Transverse colon (tissue), 4 donors: ENCODE data around the gene MSMO1. TPM values are rescaled to one million over a fixed set of nuclear protein-coding genes. Genes with fewer than 3 reads are reported as not detected.

Experiments
- DNase-seq: peaks from one replicate; pipeline ENCODE4 v3.0.0-alpha.2; 2019
- H3K27ac ChIP-seq, 4 donors: fragments of 200-600 bp; sonication (generic); 2 replicates each; pipeline ENCODE4 v1.5.1; 2016 to 2018; ENCODE audit warnings: inconsistent platforms in 4 of 4
- H3K27me3 ChIP-seq: fragments of 200-600 bp; sonication (generic); 2 replicates; pipeline ENCODE4 v1.5.1; 2017; ENCODE audit warnings: inconsistent platforms
- H3K36me3 ChIP-seq, 4 donors: fragments of 200-600 bp; sonication (generic); 2 replicates each; pipeline ENCODE4 v1.5.1; 2017 to 2019; ENCODE audit warnings: inconsistent platforms in 4 of 4
- H3K4me1 ChIP-seq, 4 donors: fragments of 200-600 bp; sonication (generic); 2 replicates each; pipeline ENCODE4 v1.5.1; 2017 to 2020; ENCODE audit warnings: inconsistent platforms in 4 of 4
- H3K4me3 ChIP-seq, 4 donors: fragments of 200-600 bp; sonication (generic); 1 replicate in 1 of 4; 2 replicates in 3 of 4; pipeline versions ENCODE4 v1.5.1 to v1.6.1; 2017 to 2019; ENCODE audit warnings: inconsistent platforms in 4 of 4
- H3K9me3 ChIP-seq, 2 donors: fragments of 200-600 bp; sonication (generic); 2 replicates each; pipeline ENCODE4 v1.5.1; 2017 to 2019; ENCODE audit warnings: inconsistent platforms in 2 of 2
- CTCF ChIP-seq, 5 experiments: fragments of 200-600 bp in 3 of 5; fragments of 450-650 bp in 2 of 5; sonication (generic) in 3 of 5; IDR thresholded peaks; 1 replicate in 2 of 5; 2 replicates in 3 of 5; pipeline ENCODE4 v1.5.1; 2016 to 2017; ENCODE audit warnings: antibody characterized with exemption in 5 of 5, inconsistent platforms in 3 of 5, mild to moderate bottlenecking in 2 of 5, moderate library complexity in 1 of 5
- EP300 ChIP-seq: sonication (generic); formaldehyde crosslinking; IDR thresholded peaks from one replicate; pipeline ENCODE4 v1.6.1; 2017; ENCODE audit warnings: antibody characterized with exemption, low read depth
- POLR2A ChIP-seq: fragments of 450-650 bp; IDR thresholded peaks from one replicate; pipeline ENCODE4 v1.6.1; 2016; ENCODE audit warnings: antibody characterized with exemption, mild to moderate bottlenecking, moderate library complexity
- POLR2AphosphoS5 ChIP-seq, 3 donors: sonication (generic); formaldehyde crosslinking; IDR thresholded peaks; one replicate each; pipeline ENCODE4 v1.6.1; 2016; ENCODE audit warnings: antibody characterized with exemption in 3 of 3
- WGBS, 2 donors: methylation state at CpG; one replicate each; pipeline ENCODE4 v1.1.5; 2018; ENCODE audit warnings: low coverage in 1 of 2; 5-methylcytosine and 5-hydroxymethylcytosine counted together
- in situ Hi-C, 4 donors: fragments of 200-750 bp; cut with MboI; loops; one replicate each; pipeline versions ENCODE4 v1.15.0 to v1.15.1; 2017; ENCODE audit warnings: low sequenced_read_pairs in 3 of 4, low pct_ligation_motif_present in 1 of 4, low pct_unique_long_range_greater_than_20kb in 1 of 4
- intact Hi-C: fragments of 100-400 bp; cut with DNase I; formaldehyde crosslinking; loops from one replicate; pipeline ENCODE4 v1.15.1; 2023; ENCODE audit warnings: low total_unique reads
- total RNA-seq, 4 donors: library from RNA; depleted of rRNA; stranded (reverse); fragments of >200 nt; gene quantifications; one replicate each; pipeline ENCODE4 v1.1.0, GENCODE V29; 2016

The MSMO1 gene
- total RNA-seq, 4 donors from 2014 or later = 30.3 to 58.0 (median 36.5) TPM

- H3K27ac ChIP-seq = no peak overlapping the region
- no peaks in the 10 kb centered on the region for H3K9me3 ChIP-seq
- no peak for DNase-seq
- in situ Hi-C loops = no loop called here
- intact Hi-C loops = no loop called here
- H3K4me3 ChIP-seq = no peak overlapping the region
- H3K36me3 ChIP-seq = no peaks in the 10 kb centered on the region
- peaks cover 0 to 14% (median 1%) of the 10 kb centered on the region in 4 donors for H3K4me1 ChIP-seq
- WGBS, 2 donors = 45 to 50% methylated on average over 1 of the region's 1 CpG
- no peak for TF ChIP-seq EP300
- peaks cover 27% of the 10 kb centered on the region for H3K27me3 ChIP-seq
Observed at GRCh38 chr4:165380805-165381204, 53.3 kb downstream of the MSMO1 start.

GRCh38 chr4:165381821-165382373 is 54.4 kb downstream of the MSMO1 start:
- intact Hi-C loops (no loop called here), in situ Hi-C loops (no loop called here)
- H3K4me1 ChIP-seq = peaks cover 0 to 14% (median 1%) of the 10 kb centered on the region in 4 donors
- no peak overlapping the region for H3K27ac ChIP-seq
- H3K9me3 ChIP-seq = no peaks in the 10 kb centered on the region
- H3K27me3 ChIP-seq = peaks cover 26% of the 10 kb centered on the region
- no peak for TF ChIP-seq CTCF (IDR thresholded peaks at IDR 0.05)
- TF ChIP-seq EP300 = no peak
- TF ChIP-seq POLR2A = no peak
- no peak for TF ChIP-seq POLR2AphosphoS5 (IDR thresholded peaks at IDR 0.05)
- WGBS, 2 donors = 70 to 85% methylated on average over 2 to 3 of the region's 3 CpGs
- no peaks in the 10 kb centered on the region for H3K36me3 ChIP-seq
- no peak for DNase-seq
- no peak overlapping the region for H3K4me3 ChIP-seq

GRCh38 chr4:165382640-165383039 is 55.2 kb downstream of the MSMO1 start:
- TF ChIP-seq CTCF (IDR thresholded peaks at IDR 0.05) (no peak), POLR2A (no peak), POLR2AphosphoS5 (IDR thresholded peaks at IDR 0.05) (no peak), EP300 (no peak)
- in situ Hi-C loops (no loop called here), intact Hi-C loops (no loop called here)
- peaks cover 0 to 14% (median 1%) of the 10 kb centered on the region in 4 donors for H3K4me1 ChIP-seq
- no peaks in the 10 kb centered on the region for H3K9me3 ChIP-seq
- 90% methylated on average over 1 of the region's 1 CpG; no CpG with 5 or more reads in 1 of the 2 donors for WGBS, 2 donors
- no peaks in the 10 kb centered on the region for H3K36me3 ChIP-seq
- peaks cover 20% of the 10 kb centered on the region for H3K27me3 ChIP-seq
- no peak overlapping the region for H3K4me3 ChIP-seq
- no peak for DNase-seq
- H3K27ac ChIP-seq = no peak overlapping the region

GRCh38 chr4:165383591-165384073 is 56.2 kb downstream of the MSMO1 start:
- Histone ChIP-seq H3K4me3 (no peak overlapping the region), H3K27ac (no peak overlapping the region), H3K4me1 (peaks cover 0 to 6% (median under 1%) of the 10 kb centered on the region in 4 donors), H3K36me3 (no peaks in the 10 kb centered on the region), H3K9me3 (no peaks in the 10 kb centered on the region), H3K27me3 (peaks cover 11% of the 10 kb centered on the region)
- 68% methylated on average over 4 of the region's 4 CpGs for WGBS, 2 donors
- no peak for TF ChIP-seq CTCF (IDR thresholded peaks at IDR 0.05)
- no peak for TF ChIP-seq POLR2A
- TF ChIP-seq EP300 = no peak
- no peak for TF ChIP-seq POLR2AphosphoS5 (IDR thresholded peaks at IDR 0.05)
- intact Hi-C loops = no loop called here
- DNase-seq = no peak
- in situ Hi-C loops = no loop called here

GRCh38 chr4:165384186-165384585 is 56.7 kb downstream of the MSMO1 start:
- WGBS, 2 donors = 66 to 70% methylated on average over 3 of the region's 3 CpGs

More at GRCh38 chr4:165384186-165384585, 56.7 kb downstream of the MSMO1 start:
- intact Hi-C loops = no loop called here
- H3K9me3 ChIP-seq = no peaks in the 10 kb centered on the region
- in situ Hi-C loops = no loop called here
- peaks cover 10% of the 10 kb centered on the region for H3K27me3 ChIP-seq
- H3K27ac ChIP-seq = no peak overlapping the region
- no peak for DNase-seq
- no peaks in the 10 kb centered on the region for H3K36me3 ChIP-seq
- H3K4me3 ChIP-seq = no peak overlapping the region
- TF ChIP-seq CTCF (IDR thresholded peaks at IDR 0.05) (no peak), EP300 (no peak), POLR2A (no peak), POLR2AphosphoS5 (IDR thresholded peaks at IDR 0.05) (no peak)
- peaks cover 0 to 4% (median 0%) of the 10 kb centered on the region in 4 donors for H3K4me1 ChIP-seq
